ENCODE measurements around the gene DAPK2. TPM values are rescaled to one million over a fixed set of nuclear protein-coding genes. Genes with fewer than 3 reads are reported as not detected.

The DAPK2 gene
- total RNA-seq, 2 donors from 2014 or later, result 13.8 to 40.4 TPM

DNA sequence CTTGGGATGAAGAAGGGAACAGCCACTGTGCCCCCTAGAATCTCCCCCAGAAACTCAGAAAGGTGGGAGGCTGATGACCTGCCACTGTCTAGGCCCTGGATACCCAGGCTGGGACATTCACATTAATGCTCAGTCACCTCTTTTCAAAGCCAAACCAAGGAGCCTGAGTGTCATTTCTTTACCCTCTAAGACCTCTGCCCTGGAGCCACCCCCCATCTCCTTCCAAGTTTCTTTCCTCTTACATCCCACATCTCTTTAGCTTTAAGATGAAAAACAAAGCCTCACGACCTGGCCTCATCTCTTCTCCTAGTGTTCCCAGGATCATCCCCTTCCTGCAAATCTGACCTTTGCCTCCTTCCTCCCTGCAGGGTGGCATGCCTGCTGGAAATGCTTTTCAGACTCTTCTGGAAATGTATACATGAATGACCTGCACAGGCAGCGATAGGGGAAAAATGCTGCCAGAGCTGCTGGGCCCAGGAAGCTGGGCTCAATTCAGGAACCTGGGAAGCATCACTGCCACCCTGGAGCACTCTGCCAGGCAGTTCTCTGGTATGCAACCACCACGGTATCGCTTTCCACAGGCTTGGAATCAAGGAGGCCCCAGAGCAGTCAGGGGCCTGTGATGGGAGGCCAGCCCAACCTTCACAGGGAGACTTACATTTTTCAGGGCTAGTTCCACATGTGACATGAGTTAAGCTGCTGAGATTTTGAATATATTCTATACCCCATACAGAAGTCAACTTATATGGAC lies 67.6 kb downstream of the DAPK2 start:
- no peaks in the 10 kb centered on the region for H3K27me3 ChIP-seq (replicated peaks; ENCODE audit: insufficient read depth)
- no peaks in the 10 kb centered on the region for H3K4me1 ChIP-seq (replicated peaks)
- no peak overlapping the region for H3K27ac ChIP-seq
- no peak overlapping the region for H3K4me3 ChIP-seq
- no peaks in the 10 kb centered on the region for H3K9me3 ChIP-seq
- WGBS, result 74% methylated on average over 4 of the region's 4 CpGs
- DNase-seq (ENCODE audit: low spot score), result no peak
- H3K36me3 ChIP-seq, result no peaks in the 10 kb centered on the region
- intact Hi-C loops (cut with DNase I), result no loop called here
- TF ChIP-seq POLR2A (IDR thresholded peaks at IDR 0.05) (no peak), POLR2AphosphoS5 (IDR thresholded peaks at IDR 0.05) (no peak)

DNA sequence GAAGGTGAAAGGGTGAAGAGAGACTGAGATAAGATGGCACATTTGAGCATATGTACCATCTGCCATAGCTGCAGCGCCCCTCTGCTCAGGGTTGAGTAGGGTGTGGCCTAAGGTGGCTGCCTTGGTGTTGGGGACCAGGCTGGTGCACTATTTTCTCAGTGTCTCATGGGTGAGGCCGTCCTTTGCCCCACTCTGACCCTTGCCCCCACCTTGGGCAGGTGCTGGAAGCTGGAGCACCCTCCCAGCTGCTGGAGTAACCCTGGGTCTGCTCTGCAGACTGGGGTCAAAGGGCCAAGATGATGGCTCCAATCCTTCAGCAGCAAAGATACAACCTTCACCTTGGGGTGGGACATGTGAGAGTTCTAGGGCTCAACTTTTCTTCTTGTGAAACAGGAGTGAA lies 69.2 kb downstream of the DAPK2 start:
- DNase-seq (ENCODE audit: low spot score), result no peak
- H3K4me3 ChIP-seq, result no peak overlapping the region
- H3K27me3 ChIP-seq (replicated peaks; ENCODE audit: insufficient read depth), result no peaks in the 10 kb centered on the region
- intact Hi-C loops (cut with DNase I), result no loop called here
- 91% methylated on average over 2 of the region's 2 CpGs for WGBS
- H3K27ac ChIP-seq, result no peak overlapping the region
- TF ChIP-seq POLR2AphosphoS5 (IDR thresholded peaks at IDR 0.05) (no peak), POLR2A (IDR thresholded peaks at IDR 0.05) (no peak)
- TF ChIP-seq, protein P1, sequence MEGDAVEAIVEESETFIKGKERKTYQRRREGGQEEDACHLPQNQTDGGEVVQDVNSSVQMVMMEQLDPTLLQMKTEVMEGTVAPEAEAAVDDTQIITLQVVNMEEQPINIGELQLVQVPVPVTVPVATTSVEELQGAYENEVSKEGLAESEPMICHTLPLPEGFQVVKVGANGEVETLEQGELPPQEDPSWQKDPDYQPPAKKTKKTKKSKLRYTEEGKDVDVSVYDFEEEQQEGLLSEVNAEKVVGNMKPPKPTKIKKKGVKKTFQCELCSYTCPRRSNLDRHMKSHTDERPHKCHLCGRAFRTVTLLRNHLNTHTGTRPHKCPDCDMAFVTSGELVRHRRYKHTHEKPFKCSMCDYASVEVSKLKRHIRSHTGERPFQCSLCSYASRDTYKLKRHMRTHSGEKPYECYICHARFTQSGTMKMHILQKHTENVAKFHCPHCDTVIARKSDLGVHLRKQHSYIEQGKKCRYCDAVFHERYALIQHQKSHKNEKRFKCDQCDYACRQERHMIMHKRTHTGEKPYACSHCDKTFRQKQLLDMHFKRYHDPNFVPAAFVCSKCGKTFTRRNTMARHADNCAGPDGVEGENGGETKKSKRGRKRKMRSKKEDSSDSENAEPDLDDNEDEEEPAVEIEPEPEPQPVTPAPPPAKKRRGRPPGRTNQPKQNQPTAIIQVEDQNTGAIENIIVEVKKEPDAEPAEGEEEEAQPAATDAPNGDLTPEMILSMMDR (IDR thresholded peaks at IDR 0.05), result no peak
- no peaks in the 10 kb centered on the region for H3K9me3 ChIP-seq
- H3K36me3 ChIP-seq, result no peaks in the 10 kb centered on the region
- H3K4me1 ChIP-seq (replicated peaks), result no peaks in the 10 kb centered on the region

DNA sequence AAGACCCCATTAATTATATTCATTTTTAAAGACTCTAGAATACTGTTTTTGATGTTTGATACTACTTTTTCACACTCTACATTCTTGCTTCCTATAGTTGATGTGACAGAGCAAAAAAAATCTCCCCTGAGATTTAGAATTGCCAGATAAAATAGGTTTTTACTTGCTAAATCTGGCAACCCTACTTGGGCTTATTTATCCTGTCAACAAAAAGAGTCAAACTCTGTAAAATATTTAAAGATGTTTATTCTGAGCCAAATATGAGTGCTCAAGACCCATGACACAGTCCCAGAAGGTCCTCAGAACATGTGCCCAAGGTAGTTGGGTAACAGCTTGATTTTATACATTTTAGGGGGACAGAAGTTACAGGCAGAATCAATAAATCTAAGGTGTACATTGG lies 72.3 kb downstream of the DAPK2 start:
- TF ChIP-seq, protein P1 (IDR thresholded peaks at IDR 0.05), result no peak
- TF ChIP-seq POLR2A (IDR thresholded peaks at IDR 0.05) (no peak), POLR2AphosphoS5 (IDR thresholded peaks at IDR 0.05) (no peak)
- Histone ChIP-seq H3K4me1 (replicated peaks) (no peaks in the 10 kb centered on the region), H3K4me3 (no peak overlapping the region), H3K9me3 (no peaks in the 10 kb centered on the region), H3K27ac (no peak overlapping the region), H3K27me3 (replicated peaks; ENCODE audit: insufficient read depth) (no peaks in the 10 kb centered on the region), H3K36me3 (no peaks in the 10 kb centered on the region)
- intact Hi-C loops (cut with DNase I), result no loop called here
- DNase-seq (ENCODE audit: low spot score), result no peak

DNA sequence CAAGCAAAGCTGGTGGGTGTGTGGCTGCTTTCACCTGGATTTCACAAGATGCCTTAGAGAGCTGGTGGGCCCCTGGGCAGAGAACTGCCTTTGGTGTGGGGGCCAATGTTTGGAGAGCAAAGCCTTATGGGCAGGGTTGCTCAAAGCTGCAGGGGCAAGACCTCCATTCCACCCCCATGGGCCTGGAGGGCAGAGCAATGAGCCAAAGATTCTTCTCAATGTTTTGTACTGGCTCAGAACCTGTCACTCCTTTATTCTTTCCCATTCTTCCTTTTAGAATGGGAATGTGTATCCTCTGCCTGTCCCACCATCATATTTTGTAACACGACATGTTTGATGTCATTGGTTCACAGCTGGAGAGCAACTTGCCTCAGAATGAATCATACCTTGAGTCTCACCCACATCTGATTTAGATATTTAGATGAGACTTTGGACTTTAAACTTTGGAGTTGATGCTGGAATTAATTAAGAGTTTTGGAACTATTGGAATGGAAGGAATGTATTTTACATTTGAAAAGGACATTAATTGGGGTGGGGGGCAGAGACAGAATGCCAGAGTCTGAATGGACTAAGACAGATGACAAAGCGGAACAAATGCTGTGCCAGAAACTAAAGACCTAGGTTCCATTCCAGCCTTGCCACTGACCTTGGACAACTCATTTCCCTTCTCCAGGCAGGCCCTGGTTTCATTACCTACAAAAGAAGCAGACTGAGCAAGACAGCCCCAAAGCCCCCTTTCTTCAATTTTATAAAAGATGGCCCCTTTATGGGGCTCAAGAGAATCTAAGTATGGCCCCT lies 72.9 kb downstream of the DAPK2 start:
- Histone ChIP-seq H3K27me3 (replicated peaks; ENCODE audit: insufficient read depth) (no peaks in the 10 kb centered on the region), H3K36me3 (no peaks in the 10 kb centered on the region), H3K9me3 (no peaks in the 10 kb centered on the region), H3K4me1 (replicated peaks) (no peaks in the 10 kb centered on the region), H3K27ac (no peak overlapping the region), H3K4me3 (no peak overlapping the region)
- TF ChIP-seq POLR2AphosphoS5 (IDR thresholded peaks at IDR 0.05) (no peak), POLR2A (IDR thresholded peaks at IDR 0.05) (no peak)
- TF ChIP-seq, protein P1 (IDR thresholded peaks at IDR 0.05), result no peak
- no peak for DNase-seq (ENCODE audit: low spot score)
- intact Hi-C loops (cut with DNase I), result no loop called here
- WGBS, result 39% methylated on average over 2 of the region's 2 CpGs

DNA sequence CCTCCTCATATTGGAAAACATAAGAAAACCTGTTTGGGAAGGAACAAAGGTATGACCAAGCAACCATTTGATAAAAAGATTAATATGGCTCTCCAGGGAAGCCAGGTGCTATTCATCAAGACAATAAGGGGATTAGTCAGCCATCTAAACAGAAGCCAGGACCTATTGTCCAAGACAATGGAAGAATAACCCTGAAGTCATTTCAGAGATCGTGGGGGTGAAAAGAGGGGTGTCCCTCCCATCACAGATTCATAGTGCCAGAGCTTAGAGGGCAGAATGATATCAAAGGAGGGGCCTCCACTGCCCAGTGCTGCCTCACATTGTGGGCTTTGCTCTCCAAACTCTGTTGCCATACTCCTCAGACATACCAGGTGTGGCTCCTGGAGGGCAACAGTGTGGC lies 73.5 kb downstream of the DAPK2 start:
- no peaks in the 10 kb centered on the region for H3K36me3 ChIP-seq
- no peak for TF ChIP-seq POLR2AphosphoS5 (IDR thresholded peaks at IDR 0.05)
- TF ChIP-seq, protein P1 (IDR thresholded peaks at IDR 0.05), result no peak
- H3K4me1 ChIP-seq (replicated peaks), result no peaks in the 10 kb centered on the region
- H3K4me3 ChIP-seq, result no peak overlapping the region
- no peaks in the 10 kb centered on the region for H3K9me3 ChIP-seq
- no peak for DNase-seq (ENCODE audit: low spot score)
- no peak overlapping the region for H3K27ac ChIP-seq
- WGBS, result 60% methylated on average over 1 of the region's 1 CpG
- intact Hi-C loops (cut with DNase I), result no loop called here
- H3K27me3 ChIP-seq (replicated peaks; ENCODE audit: insufficient read depth), result no peaks in the 10 kb centered on the region
